HG02840 (cell line): ENCODE data around the gene JPT1.
"Not testable (repeated sequence)": the region's sequence is repeated elsewhere in the genome, so short reads cannot be mapped to it uniquely, and the experiment has no call there.

ENCODE experiments used
- ATAC-seq: cut with Tn5 transposase; IDR thresholded peaks from one replicate; pipeline ENCODE4 v1.9.1; 2021; ENCODE audit warnings: mild to moderate bottlenecking, moderate library complexity, moderate number of reproducible peaks; ENCODE audit not compliant: unreplicated experiment, low FRiP score

The JPT1 gene

DNA sequence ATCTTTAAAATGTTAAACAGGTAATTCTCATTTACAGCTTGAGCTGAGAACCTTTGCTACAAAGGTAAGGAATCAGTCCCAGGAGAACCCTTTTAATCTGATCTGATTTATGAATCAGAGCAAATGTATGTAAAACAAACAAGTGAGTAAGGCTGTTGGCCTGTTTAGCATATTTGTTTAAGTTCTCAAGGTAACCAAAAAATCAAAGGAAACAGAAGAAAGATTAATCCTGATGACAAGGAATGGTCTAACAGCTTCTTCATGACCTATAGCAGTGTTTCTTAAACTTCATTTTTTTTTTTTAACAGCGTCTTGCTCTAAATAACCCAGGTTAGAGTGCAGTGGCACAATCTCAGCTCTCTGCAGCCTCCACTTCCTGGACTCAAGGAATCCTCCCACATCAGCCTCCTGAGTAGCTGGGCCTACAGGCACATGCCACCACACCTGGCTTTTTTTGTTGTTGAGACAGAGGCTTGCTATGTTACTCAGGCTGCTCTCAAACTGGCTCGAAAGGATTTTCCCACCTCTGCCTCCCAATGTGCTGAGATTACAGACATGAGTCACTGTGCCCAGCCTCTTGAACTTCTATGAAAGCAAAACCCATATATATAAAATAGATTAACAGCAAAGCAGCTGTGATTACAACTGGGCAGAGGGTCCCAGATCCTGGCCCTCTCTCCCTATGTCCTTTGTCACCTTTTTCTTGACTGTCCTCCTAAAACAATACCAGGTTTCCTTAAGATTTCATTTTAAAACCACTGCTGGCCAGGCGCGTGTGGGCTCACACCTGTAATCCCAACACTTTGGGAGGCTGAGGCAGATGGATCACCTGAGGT is 5.1 kb upstream of the JPT1 start:
- no peak for ATAC-seq

- not testable (repeated sequence) for ATAC-seq
These were observed 4.2 kb upstream of the JPT1 start for GRCh38 chr17:75158480-75158879.

GRCh38 chr17:75155191-75155601 is 884 bp upstream of the JPT1 start:
- no peak for ATAC-seq

- ATAC-seq: no peak
These were observed 525 bp downstream of the JPT1 start for GRCh38 chr17:75153780-75154194.

DNA sequence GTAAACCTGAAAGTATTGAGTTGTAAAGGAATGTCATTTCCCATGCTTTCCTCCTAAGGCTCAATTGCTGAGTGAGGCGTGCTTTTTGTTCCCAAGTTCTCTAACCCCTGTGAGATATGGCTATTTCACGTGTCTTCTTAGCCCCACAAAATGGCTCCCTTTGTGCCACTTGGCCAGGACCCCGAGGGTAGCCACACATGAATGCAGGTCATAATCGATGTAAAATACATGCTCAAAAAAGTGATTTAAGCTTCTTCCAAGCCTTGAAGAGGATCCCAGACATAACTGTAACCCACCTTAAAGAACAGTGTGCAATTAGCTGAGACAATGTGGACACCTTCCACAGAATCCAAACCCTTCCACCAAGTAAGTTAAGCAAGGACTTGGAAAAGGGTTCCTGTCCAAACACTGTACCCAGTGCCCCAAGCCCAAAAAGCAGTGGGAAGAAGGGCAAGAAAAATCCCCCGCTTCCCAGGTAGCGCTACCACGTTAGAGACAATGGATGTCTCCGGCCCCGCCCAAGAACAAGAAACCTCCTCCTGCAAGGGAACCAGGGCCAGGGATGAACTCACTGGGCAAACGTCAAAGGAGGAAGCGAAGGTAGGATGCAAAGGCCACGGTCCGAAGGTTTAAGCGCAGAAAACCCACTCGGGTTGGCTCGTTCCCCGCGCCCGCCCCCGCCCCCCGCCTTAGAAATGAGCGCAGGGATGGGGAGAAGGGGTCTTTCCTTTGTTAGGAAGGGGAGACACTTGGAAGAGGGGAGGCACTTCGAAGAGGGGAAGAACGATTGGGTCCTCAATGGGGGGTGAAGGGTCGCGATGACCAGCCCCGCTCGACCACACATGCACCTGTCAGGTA is 1.2 kb downstream of the JPT1 start:
- no peak for ATAC-seq

DNA sequence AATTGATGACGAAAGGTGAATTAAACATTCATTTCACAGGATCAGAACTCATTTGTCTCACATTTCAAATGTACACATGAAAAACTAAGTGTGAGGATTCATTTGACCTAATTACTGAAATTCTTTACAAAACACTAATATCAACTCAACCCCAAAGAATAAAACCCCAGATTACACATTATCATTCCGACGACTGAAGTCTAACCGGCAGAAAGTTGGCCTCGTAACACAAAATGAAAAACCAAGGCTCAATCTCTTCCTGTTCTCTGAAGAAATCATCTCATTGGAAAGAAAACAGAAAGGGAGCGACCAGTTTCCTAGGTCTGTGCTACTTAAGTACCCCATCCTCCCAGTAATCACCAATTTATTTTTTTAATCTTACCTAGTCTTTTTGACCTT is 1.8 kb downstream of the JPT1 start:
- ATAC-seq: no peak

- no peak for ATAC-seq
These were observed 2.4 kb downstream of the JPT1 start for GRCh38 chr17:75151930-75152329.

GRCh38 chr17:75147878-75148546 is 6.3 kb downstream of the JPT1 start:
- ATAC-seq: no peak

DNA sequence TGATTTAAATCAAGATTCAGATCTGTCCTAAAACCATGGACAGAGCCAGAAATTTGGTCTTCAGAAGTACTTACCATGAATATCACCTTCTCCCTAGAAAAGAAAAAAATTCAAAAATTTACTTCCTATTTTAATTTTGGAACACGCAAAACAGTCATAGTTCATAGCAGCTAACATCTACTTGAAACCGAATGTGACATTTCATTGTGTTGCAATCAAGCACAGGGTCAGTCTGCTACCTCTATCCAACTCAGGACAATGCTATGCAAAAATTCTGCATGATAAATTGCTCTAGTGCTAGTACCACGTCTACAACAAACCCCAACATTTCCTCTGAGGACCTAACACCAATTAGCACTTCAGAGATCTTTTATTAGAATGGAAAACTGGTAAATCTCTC is 7.7 kb downstream of the JPT1 start:
- no peak for ATAC-seq

DNA sequence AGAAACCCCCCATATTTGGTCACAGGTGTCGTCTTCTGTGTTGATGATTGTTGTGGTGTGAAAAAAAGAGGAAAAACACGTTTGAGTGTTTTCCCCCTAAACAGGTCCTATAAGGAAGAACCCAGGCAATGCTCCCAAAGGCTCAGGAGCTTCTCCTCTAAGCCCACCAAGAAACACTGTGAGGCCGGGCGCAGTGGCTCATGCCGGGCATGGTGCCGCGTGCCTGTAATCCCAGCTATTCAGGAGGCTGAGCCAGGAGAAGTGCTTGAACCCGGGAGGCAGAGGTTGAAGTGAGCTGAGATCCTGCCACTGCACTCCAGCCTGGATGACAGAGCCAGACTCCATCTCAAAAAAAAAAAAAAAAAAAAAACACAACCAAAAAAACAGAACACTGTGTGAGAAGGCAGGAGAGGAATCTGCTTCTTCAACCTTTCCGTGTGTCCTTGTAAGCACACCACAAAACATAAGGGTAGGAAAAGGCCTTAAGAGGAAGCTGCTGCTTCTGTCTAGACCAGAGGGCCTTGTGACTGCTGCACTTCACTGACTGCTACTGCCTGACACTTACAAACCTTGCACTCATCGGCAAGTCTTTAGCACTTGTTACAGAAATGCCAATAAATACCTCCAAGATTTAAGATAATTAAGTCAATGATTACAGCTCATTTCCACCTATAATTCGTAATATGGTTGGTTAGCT is 9.3 kb downstream of the JPT1 start:
- no peak for ATAC-seq

- ATAC-seq: no peak
These were observed 11.9 kb downstream of the JPT1 start for GRCh38 chr17:75142236-75142971.

DNA sequence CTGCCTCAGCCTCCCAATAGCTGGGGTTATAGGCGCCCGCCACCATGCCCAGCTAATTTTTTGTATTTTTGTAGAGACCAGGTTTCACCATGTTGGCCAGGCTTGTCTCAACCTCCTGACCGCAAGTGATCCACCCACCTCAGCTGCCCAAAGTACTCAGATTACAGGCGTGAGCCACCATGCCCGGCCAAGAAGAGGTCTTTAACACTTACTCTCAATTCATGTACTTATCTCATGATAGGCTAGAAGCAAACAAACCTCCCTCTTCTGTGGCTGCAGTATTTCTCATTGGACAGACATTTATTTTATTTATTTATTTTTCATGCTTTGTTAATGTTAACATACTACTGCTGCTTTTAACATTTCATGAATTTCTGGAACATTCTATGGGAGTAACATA is 15.8 kb downstream of the JPT1 start:
- ATAC-seq: no peak

GRCh38 chr17:75137762-75138161 is 16.6 kb downstream of the JPT1 start:
- ATAC-seq: not testable (repeated sequence)

DNA sequence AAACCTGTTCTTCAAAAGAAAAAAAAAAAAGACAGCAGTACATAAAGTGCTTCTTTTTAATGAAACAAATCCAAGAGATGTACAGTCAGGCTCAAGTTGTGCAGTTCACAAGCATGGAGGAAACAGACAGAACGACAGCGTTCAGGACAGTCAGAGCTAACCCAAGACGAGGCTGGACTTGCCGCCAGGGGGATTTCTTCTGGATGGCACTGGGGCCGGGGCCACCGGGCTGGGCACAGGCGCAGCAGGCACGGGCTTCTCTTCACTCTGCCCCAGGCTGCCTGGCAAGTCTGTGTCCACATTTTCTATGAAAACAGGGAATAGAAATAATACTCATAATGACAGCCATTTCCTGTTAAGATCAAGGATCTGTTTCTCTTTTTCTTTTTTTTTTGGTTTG is 18.4 kb downstream of the JPT1 start:
- no peak for ATAC-seq

- ATAC-seq: no peak
These were observed 18.9 kb downstream of the JPT1 start for GRCh38 chr17:75135452-75135851.

- ATAC-seq: not testable (repeated sequence)
These were observed 20.5 kb downstream of the JPT1 start for GRCh38 chr17:75133607-75134347.

DNA sequence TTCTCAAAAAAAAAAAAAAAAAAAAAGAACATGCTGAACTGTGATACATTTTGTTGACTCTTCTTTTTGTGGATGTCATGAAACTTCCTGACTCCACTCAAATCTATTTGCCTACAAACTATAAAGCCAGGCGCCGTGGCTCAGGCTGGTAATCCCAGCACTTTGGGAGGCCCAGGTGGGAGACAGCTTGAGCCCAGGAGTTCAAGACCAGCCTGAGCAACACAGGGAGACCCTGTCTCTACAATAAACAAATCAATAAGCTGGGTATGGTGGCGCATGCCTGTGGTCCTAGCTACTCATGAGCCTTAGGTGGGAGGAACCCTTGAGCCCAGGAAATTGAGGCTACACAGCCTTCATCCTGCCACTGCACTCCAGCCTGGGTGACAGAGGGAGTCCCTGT is 21.3 kb downstream of the JPT1 start:
- ATAC-seq: no peak

- ATAC-seq: not testable (repeated sequence)
These were observed 22.0 kb downstream of the JPT1 start for GRCh38 chr17:75132018-75133000.
